ENCODE data around the gene NOVA1. TPM values are rescaled to one million over a fixed set of nuclear protein-coding genes. Genes with fewer than 3 reads are reported as not detected.

Gene NOVA1
- total and polyA plus RNA-seq, 2 of the 4 experiments (the other 2 are of a cell fraction): 0.90 to 3.0 TPM

DNA sequence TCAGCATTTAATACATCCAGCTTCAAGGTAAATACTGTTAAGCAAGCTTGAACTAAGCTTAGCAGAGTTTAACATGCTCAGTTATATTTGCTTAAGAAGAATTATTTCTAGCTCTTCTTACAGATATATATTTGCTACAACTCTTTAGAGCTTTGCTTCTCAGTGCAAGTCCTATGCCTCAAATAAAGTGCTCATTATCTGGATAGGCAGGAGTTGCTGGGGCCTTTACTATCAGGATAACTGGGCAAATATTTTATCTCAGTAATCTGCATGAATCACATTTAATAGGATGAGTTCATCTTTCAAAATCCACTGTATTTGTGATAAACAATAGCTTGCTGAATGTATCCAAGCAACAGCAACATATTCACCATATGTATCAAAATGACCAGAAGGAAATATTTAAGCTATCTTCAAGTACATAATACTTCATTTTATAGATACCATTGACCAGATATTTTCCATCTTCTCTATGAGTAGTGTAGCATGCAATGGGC, 187.6 kb downstream of the NOVA1 start:
- Histone ChIP-seq H2BK5ac (ENCODE audit: low read depth, low read length, poor library complexity, severe bottlenecking) (no peak overlapping the region), H3K4me1 (ENCODE audit: control insufficient read depth, insufficient read depth, low read length) (no peaks in the 10 kb centered on the region), H2BK20ac (ENCODE audit: low read depth, low read length) (no peak overlapping the region), H4K20me1 (ENCODE audit: insufficient read depth, low read length) (no peaks in the 10 kb centered on the region), H2AFZ (replicated peaks; ENCODE audit: low read length, poor library complexity) (no peak overlapping the region), H3K9me3 (ENCODE audit: control insufficient read depth, insufficient read depth, low read length) (no peaks in the 10 kb centered on the region), H4K8ac (ENCODE audit: low read depth in 2 of 2, low read length in 2 of 2) (no peak overlapping the region), H3K4me2 (ENCODE audit: low read depth, low read length) (no peak overlapping the region), H3K79me1 (ENCODE audit: low read depth in 1 of 2, low read length in 2 of 2) (no peaks in the 10 kb centered on the region), H2AK5ac (ENCODE audit: low read depth, low read length) (no peak overlapping the region), H4K5ac (ENCODE audit: low read depth, low read length) (no peak overlapping the region), H3K23ac (ENCODE audit: low read depth, low read length) (no peak overlapping the region), H3K4ac (ENCODE audit: low read depth, low read length) (no peak overlapping the region), H4K91ac (ENCODE audit: insufficient read depth, low read depth, low read length) (no peak overlapping the region), H3K18ac (ENCODE audit: low read depth, low read length) (no peak overlapping the region), H2AK9ac (replicated peaks; ENCODE audit: low read depth, low read length, poor library complexity) (no peak overlapping the region), H3K14ac (replicated peaks; ENCODE audit: low read depth, low read length) (no peak overlapping the region), H3K36me3 (ENCODE audit: control insufficient read depth, insufficient read depth, low read length) (no peaks in the 10 kb centered on the region), H3K27me3 (ENCODE audit: control insufficient read depth, insufficient read depth, low read length) (no peaks in the 10 kb centered on the region), H3K9me1 (ENCODE audit: insufficient read depth, low read length) (no peaks in the 10 kb centered on the region), H2BK120ac (ENCODE audit: low read depth, low read length) (no peak overlapping the region), H3K4me3 (ENCODE audit: insufficient read depth, low read depth, low read length) (no peak overlapping the region), H3K9ac (ENCODE audit: low read depth, low read length) (no peak overlapping the region), H3K27ac (ENCODE audit: insufficient read depth, low read length) (no peak overlapping the region), H3K56ac (ENCODE audit: extremely low read depth, insufficient read depth, low read length) (no peak overlapping the region), H2BK15ac (ENCODE audit: low read depth, low read length) (no peak overlapping the region)
- BruUV-seq (replicated peaks): no TSS peak
- intact Hi-C loops (cut with micrococcal nuclease) (no loop called here), in situ Hi-C loops (cut with MboI; ENCODE audit: low sequenced_read_pairs) (no loop called here), dilution Hi-C loops (cut with HindIII; ENCODE audit: low sequenced_read_pairs, unreplicated experiment) (no loop called here)
- no peak for ATAC-seq (ENCODE audit: low read depth)
- TF ChIP-seq SMC3 (IDR thresholded peaks at IDR 0.05; ENCODE audit: low read depth, low read length) (no peak), FOS (IDR thresholded peaks at IDR 0.05; ENCODE audit: low read depth, low read length) (no peak), NFE2L2 (IDR thresholded peaks at IDR 0.05; ENCODE audit: low read depth, low read length) (no peak), CHD1 (IDR thresholded peaks at IDR 0.05; ENCODE audit: low read depth, low read length) (no peak), RFX5 (IDR thresholded peaks at IDR 0.05; ENCODE audit: low read depth, low read length) (no peak), RCOR1 (IDR thresholded peaks at IDR 0.05; ENCODE audit: insufficient replicate concordance, low read length) (no peak), MXI1 (IDR thresholded peaks at IDR 0.05; ENCODE audit: borderline replicate concordance, low read depth, low read length) (no peak), POLR2A (IDR thresholded peaks at IDR 0.05; ENCODE audit: low read depth, low read length) (no peak), MAFK (IDR thresholded peaks at IDR 0.05; ENCODE audit: low read depth, low read length) (no peak), MAZ (IDR thresholded peaks at IDR 0.05; ENCODE audit: borderline replicate concordance, low read depth, low read length) (no peak), BHLHE40 (IDR thresholded peaks at IDR 0.05; ENCODE audit: low read depth, low read length) (no peak), RAD21 (IDR thresholded peaks at IDR 0.05; ENCODE audit: low read length) (no peak), CEBPB (IDR thresholded peaks at IDR 0.05; ENCODE audit: low read depth, low read length) (no peak)
- TF ChIP-seq, protein P1, sequence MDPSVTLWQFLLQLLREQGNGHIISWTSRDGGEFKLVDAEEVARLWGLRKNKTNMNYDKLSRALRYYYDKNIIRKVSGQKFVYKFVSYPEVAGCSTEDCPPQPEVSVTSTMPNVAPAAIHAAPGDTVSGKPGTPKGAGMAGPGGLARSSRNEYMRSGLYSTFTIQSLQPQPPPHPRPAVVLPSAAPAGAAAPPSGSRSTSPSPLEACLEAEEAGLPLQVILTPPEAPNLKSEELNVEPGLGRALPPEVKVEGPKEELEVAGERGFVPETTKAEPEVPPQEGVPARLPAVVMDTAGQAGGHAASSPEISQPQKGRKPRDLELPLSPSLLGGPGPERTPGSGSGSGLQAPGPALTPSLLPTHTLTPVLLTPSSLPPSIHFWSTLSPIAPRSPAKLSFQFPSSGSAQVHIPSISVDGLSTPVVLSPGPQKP (IDR thresholded peaks at IDR 0.05; ENCODE audit: borderline replicate concordance, low read depth, low read length): no peak
- TF ChIP-seq, protein P2, sequence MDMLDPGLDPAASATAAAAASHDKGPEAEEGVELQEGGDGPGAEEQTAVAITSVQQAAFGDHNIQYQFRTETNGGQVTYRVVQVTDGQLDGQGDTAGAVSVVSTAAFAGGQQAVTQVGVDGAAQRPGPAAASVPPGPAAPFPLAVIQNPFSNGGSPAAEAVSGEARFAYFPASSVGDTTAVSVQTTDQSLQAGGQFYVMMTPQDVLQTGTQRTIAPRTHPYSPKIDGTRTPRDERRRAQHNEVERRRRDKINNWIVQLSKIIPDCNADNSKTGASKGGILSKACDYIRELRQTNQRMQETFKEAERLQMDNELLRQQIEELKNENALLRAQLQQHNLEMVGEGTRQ (IDR thresholded peaks at IDR 0.05; ENCODE audit: low read depth, low read length): no peak
- TF ChIP-seq, protein P3, sequence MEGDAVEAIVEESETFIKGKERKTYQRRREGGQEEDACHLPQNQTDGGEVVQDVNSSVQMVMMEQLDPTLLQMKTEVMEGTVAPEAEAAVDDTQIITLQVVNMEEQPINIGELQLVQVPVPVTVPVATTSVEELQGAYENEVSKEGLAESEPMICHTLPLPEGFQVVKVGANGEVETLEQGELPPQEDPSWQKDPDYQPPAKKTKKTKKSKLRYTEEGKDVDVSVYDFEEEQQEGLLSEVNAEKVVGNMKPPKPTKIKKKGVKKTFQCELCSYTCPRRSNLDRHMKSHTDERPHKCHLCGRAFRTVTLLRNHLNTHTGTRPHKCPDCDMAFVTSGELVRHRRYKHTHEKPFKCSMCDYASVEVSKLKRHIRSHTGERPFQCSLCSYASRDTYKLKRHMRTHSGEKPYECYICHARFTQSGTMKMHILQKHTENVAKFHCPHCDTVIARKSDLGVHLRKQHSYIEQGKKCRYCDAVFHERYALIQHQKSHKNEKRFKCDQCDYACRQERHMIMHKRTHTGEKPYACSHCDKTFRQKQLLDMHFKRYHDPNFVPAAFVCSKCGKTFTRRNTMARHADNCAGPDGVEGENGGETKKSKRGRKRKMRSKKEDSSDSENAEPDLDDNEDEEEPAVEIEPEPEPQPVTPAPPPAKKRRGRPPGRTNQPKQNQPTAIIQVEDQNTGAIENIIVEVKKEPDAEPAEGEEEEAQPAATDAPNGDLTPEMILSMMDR (conservative IDR thresholded peaks at IDR 0.05; ENCODE audit: low read depth, low read length): no peak
- ChIA-PET CTCF (no interaction called here), POLR2A (ENCODE audit: unreplicated experiment) (no interaction called here)
- DNase-seq: no peak
